HG03378 (cell line): ENCODE measurements around the gene JUN.

Source experiments
- ATAC-seq: cut with Tn5 transposase; IDR thresholded peaks from one replicate; pipeline ENCODE4 v1.9.1; 2021; ENCODE audit warnings: mild to moderate bottlenecking, moderate library complexity; ENCODE audit not compliant: unreplicated experiment

JUN gene

DNA sequence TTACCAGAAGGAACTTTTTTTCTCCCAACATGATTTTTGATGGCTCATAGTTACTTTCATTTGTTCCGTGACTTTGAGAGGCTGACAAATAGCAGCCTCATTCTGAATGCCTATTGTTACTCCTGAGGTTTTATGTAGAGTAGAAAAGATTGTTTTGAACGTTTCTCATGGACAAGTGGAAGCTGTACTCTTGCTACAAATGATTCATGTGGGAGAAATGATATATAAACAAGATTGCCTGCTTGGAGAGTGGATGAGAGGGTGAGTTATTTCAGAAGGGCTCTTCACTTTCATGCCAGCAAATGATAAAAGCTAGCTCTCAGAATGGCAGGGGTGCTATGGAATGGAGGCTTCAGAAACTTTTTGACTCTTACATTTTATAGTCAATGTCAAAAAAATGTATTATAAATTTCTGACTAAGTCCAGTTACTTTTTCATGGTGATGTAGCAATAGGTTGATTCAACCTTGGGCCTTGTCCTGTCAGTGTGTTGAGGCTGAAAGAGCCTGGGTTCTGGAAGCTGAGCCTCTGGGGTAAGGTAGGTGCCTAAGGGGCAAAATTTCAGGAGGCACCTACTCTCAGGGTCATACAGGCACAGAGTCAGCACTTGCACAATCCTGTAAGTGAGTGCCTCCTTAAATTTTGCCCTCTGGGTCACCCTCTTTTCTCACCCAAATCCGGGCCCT is 19.4 kb downstream of the JUN start:
- no peak for ATAC-seq

DNA sequence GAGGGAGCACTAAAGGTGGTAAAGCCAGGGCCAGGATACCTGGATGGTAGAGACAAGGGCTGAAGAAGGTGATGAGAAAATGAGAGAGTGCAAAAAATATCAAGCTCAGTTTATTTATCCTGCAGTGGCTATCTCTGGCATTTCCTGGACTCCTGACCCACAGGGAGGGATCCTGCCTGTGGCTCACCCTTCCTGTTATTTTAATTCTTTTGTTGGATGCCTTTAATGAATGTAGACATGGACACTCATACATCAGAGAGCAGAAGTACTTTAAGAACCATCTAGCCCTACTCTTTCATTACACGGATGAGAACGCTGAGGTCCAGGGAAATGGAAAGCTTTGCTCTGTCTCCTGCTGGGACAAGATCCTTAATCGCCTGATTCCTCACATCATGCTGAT is 20.6 kb downstream of the JUN start:
- no peak for ATAC-seq

DNA sequence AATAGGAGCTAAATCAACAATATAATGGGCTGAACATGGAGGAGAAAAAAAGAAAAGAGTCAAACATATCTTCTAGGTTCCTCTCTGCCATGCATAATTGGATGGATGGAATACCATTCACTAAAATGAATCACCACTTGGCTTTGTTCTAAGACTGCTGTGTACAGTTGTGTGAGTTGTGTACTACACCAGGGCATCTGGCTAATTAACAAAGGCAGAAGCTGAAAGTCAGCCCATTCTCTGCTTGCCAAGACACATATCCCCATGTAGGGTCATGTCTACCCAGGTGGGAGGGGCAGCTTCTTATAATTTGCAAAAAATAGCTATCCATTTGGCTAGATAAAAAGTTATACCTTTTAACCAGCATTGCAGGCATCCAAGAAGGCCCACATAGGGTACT is 21.0 kb downstream of the JUN start:
- no peak for ATAC-seq

DNA sequence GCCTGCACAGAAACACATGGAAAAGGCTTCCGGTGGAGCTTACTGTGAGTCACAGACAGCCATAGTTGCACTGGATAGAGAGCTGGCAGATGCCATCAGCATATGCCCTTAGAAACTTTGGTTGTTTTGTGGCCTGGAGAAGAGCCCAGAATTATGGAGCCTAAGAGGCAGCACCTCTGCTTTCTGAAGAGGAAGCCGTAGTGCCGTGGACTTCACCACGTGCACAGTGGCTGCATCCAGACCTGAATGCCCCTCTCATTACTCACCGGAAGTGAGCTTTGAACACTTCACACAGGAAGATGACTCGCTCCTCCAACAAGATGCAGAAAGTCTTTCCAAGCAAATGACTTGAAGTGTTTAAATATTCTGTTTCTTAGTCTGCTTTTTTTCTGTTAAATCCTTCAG is 28.4 kb downstream of the JUN start:
- ATAC-seq, result no peak

DNA sequence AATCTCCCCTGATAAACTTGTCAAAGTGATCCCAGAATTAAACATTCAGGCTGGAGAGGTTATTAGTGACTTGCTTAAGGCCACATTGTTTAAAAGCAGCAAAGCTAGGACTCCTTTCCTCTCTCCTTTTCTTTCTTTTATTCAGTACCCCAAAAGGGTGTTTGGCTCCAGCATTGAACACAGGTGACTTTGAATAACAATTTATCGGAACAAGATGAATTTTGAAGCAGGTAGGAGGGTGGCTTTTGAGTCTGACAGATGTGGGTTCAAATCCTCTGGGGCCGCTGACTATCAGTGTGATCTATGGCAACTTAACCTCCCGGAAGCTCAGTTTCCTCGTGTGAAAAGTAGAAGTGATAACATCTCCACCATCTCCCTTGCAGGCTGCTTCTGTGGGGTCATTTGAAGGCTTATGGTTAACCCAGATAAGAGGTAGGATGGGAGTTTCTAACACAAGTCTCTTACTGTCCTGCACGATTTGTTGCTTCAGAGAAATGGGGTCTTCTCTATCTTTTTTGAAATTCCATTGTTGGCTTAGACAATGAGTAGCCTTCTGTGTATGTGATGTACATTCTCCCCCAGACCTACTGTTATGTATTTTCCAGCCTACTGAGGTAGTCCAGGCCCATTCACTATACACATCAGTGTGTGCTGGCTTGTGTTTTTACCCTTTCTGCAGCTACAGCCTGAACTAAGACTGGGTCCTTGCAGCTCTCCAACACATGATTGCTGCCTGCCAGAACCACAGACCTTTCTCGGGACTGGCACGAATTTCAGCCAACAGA is 29.0 kb downstream of the JUN start:
- no peak for ATAC-seq

DNA sequence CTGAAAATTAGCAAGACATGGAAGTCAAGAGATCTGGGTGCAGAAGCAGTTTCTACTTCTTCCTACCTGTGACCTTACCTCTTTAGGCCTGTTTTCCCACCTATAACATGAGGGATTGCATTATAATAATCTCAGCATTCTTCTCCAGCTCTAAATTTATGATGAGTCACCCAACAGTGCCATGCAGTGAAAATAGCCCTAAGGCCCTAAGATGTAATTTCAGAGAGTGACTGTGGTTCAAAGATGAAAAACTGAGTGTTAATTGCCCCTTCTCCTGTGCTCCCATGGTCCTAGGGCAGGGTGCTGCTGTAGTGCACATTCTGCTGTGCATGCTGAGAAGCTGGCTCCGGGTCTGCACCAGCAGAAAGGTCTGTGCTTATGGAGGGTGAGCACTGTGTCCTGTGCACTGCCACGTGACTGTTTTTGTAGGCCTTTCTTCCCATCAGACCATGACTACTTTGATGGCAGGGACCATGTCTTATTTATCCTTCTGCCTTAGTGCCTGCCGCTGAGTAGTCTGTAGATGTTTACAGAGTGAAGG is 29.7 kb downstream of the JUN start:
- no peak for ATAC-seq

DNA sequence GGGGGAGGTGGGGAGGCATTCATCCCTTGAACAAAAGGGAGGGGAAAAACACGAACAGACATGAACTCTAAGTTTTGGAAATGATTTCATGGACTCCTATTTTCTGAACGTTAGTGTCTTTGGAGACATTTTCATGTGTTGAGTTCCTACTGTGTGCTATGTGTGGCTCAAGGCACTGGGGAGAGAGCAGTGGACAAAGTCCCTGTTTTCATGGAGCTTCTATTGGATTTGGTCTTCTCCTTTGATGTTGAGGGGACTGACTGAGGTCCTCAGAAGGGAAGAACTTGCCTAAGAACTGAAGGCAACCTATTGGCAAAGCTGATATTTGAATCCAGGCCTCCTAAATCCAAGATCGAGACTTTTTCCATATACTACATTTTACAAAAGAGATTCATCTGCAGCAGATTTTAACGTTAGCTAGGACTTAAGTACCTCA is 30.4 kb downstream of the JUN start:
- no peak for ATAC-seq

DNA sequence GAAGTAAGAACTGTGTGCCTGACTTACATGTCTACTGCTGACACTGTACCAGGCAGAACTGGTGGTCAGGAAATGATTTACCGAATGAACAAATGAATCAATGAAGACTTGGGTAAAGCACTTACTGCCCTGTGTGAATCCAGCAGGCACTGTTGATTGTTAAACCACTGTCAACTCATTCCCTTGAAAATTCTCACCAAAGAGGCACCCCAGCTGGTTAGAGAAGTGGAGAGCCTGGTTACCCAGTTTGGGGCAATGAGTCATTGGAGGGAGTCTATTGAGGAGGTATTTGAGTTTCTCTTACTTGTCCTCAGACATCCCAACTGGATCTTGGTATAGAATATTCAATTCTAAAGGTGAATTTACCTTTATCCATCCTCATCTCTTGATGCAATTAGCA is 34.2 kb downstream of the JUN start:
- no peak for ATAC-seq

DNA sequence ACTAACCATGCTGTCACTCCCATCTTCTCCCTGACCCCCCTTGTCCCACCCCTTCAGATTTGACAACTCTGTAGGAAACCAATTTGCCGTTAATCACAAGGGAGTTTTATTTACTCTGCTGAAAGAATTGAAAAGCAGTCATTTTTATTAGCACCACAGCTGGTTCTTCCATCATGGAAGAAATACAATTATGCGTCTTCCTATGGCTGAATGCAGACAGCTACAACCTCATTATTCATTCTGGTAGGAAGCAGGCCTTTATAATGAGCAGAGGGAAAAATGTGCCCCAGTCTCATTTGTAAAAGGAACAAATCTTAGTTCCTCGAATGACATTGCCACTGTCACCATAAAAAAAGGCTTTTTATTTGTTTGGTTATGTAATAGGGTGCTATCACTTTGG is 35.2 kb downstream of the JUN start:
- ATAC-seq, result no peak

DNA sequence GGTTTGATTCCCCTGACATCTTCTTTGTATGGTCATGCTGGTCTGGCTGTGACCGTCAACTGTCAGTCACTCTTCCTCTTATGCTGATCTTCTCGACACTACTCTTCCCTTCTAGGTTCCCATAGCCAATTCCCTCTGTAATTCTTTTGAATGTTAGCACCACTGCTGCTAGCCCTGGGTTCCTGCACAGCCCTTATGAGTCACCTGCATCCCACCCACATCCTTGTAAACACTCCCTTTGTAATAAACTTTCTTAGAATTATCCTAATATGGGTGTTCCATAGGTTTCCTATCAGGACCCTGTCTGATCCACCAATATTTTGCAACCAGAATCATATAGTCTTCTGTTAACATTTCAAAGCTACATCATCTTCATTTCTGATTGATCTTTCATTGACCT is 37.1 kb downstream of the JUN start:
- no peak for ATAC-seq

DNA sequence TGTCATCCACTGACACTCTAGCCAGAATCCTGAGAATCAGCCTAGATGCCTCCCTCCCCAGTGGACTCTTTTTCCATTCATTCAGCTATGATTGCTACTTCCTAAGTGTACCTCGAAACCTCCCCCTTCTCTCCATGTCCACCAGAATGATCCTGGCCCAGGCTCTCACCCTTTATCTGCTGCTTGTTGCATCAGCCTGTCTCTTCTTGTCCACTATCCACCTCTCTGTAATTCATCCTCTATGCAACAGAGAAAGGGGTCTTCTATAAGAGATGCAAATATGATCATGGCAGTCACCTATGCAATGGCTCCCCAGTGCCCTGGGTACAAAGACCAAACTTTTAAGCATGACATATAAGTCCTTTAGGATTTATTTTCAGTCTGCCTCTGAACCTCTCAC is 37.7 kb downstream of the JUN start:
- ATAC-seq, result no peak

DNA sequence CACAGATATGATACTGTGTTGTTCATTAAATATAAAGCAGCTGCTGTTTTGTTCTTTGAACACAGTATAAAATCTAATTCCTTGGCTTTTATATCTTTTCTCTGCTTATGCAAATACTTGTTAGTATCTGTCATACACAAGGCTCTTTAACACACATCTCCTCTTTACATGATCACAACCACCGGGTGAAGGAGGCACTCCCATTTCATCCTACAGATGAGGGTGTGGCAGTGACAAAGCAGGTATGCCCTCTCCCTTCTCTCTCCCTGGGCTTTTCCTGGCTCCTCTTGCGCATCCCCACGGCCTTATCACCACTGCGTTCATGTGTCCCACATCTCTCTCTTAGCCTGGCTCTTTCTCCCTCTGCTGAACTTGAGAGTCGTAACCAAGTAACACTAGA is 38.2 kb downstream of the JUN start:
- no peak for ATAC-seq

DNA sequence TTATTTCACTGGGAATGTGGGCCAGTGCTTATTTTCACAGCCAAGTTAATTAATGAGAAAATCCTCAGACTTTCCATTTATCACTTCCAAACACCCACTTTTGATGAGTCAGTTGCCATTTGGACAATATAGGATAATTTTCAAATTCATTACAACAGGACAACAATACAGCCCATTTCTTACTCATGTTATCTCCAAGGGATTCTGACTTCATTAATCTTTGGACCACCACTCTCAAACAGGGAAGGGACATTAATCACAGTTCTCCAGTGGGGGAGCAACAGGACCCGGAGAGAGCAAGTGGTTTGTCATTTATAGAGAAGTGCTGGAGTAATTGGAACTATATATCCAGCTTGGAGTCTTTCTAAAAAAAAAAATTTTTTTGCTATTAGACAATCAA is 38.7 kb downstream of the JUN start:
- no peak for ATAC-seq

DNA sequence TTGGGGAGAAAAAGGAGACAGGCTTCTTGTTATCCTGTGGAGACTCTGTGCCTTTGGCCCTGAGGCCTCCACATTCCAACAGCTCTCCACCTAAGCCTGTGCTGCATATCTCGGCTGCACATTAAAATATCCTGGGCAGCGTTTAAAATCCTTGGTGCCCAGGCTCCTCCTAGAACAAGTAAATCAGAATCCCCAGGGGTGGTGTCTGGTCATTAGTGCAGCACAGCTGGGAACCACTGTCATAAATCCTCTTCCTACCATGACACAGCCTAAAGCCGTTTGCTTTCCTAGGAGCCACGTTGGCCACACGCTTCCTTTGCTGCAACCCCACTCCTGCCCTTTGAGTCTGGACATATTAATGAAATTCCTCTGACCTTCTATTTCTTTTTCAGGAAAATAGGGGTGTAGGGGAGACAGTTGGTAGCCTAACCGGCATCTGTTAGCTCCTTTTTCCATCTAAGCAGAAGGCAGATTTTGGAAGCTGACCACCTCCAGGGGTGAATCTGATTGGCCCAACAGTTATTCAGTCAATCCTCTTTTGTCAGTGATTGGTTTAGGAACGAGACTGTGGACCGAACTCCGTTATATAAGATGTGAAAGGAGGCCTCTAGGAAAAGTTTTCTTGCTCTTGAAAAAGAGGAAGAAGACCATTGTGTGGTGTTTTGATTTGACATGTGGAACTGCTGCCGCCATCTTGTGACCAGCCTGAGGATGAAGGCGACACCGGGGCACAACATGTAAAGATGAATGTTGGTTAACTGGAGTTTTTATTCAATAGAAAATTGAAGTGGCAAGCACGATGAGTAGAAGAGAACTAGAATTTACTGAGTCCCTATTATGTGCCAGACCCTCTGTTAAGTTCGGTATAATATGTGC is 41.9 kb downstream of the JUN start:
- no peak for ATAC-seq

DNA sequence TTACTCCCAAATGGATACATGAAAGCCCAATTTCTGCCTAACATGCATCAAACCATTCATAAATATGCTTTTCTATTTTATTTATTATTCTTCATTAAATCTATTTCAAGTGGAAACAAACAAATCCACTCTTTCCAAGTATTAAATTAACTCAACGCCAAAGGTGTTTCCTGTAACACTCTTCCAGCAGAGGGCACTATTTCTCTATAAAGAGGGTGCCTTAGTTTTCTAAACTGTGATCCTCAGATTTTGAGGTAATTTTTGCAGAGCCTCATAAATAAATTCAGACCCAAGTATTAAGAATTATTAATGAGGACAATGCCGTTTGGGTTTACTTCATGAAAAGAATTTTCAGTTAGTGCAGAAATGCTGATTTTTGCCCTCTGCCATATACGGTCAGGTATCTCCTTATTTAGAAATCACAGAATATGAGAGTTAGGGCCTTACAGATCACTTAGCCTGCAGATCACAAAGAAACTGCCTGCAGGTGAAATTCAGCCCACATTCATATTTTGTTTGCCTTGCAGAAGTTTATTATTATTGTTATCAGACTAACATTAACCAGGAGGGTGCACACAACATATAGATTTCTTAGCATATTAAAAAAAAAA is 43.9 kb downstream of the JUN start:
- no peak for ATAC-seq

DNA sequence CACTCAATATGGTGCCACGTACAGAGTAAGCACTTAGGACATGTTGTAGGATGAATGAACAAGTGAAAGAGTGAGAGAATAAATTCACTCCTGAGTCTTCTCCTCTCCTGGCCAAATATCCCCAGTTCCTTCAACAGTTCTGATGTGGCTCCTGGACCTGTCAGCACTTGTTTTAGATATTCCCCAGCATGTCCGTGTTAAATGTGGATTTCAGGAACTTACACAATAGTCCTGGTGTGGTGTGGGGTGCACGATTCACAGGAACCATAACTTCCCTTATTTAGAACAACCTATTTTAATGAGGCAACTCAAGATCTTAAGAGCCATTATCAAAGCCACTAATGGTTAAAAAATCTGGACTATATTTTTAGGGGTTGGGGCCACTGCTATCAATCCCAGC is 45.0 kb downstream of the JUN start:
- no peak for ATAC-seq

DNA sequence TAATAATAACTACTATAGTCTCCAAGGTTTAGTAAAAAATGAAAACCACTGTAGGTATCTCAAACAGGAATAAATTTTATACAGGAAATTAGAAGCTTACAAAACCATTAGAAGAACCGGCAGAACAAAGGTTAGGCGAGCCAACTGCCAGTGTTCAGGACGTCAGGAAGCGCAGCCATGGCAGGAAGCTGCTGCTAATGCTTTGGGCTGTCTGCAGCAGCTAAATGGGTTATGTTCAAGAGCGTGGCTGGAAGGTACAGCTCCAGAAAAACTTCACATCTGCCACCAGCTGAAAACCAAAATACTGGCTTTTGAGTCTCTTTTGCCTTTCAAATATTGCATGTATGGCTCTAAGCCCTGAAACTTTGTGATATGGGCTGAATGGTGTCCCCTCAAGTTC is 48.3 kb downstream of the JUN start:
- no peak for ATAC-seq

DNA sequence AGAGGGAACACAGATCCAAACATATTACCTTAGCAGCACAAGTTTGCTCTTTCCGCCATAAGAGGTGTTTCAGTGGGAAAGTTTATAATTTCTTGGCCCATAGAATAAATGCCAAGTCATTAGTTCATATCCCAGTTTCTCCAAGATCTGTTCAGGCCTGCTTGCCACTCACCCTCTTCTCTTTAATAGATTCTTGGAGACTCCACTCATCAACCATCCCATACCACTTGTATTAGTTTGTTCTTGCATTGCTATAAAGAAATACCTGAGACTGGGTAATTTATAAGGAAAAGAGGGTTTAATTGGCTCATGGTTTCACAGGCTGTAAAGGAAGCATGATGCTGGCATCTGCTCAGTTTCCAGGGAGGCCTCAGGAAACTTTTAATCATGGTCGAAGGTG is 49.2 kb downstream of the JUN start:
- ATAC-seq, result no peak

DNA sequence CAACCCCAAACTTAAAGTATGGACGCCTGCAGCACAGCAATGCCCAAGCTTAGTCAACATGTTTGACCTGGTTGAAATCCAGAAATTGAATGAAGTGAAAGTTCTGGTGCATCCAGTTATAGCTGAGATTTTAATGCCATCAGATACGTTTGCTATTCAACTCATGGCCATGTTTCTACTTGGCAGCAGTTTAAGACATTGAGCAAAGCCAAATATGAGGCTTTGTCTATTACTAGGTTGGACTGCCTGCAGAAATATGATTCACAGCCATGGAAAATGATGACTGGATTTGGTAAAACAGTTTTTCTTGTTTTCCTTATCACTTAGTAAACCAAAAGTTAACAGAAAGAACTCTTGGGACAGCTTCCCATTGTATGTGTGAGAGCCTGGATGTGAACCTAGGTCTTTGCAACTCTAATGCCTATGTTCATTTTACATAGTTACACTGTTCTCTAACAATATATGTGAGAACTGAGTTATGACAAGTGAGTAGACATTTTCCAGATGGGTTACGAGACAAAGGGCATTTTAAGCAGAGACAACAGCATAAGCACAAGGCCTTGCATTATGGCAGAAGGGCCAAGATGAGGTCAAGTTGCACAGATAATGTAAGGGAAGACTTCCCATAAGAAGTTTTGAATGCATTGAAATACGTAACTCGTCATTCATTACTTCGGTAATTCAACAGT is 51.6 kb downstream of the JUN start:
- ATAC-seq, result no peak
